ENCODE measurements around the gene TMC3.

- TF ChIP-seq FOXK2 (IDR thresholded peaks at IDR 0.05): no peak
- no peak for TF ChIP-seq THAP11 (CRISPR knock-in tag; IDR thresholded peaks at IDR 0.05)
- no peak for TF ChIP-seq MTA1 (CRISPR knock-in tag; IDR thresholded peaks at IDR 0.05; ENCODE audit: borderline replicate concordance)
- no peak for TF ChIP-seq USF2 (IDR thresholded peaks at IDR 0.05; ENCODE audit: low read depth, low read length)
- no peak for TF ChIP-seq USF2 (CRISPR knock-in tag; IDR thresholded peaks at IDR 0.05; ENCODE audit: borderline replicate concordance)
- no peak for TF ChIP-seq CTCF (CRISPR knock-in tag; IDR thresholded peaks at IDR 0.05)
- no peak for TF ChIP-seq RFX5 (IDR thresholded peaks at IDR 0.05; ENCODE audit: low read depth, low read length)
- TF ChIP-seq GABPA (IDR thresholded peaks at IDR 0.05; ENCODE audit: low read depth, low read length): no peak
- TF ChIP-seq GABPA (CRISPR knock-in tag; IDR thresholded peaks at IDR 0.05; ENCODE audit: low read depth): no peak
- TF ChIP-seq HCFC1 (IDR thresholded peaks at IDR 0.05; ENCODE audit: low read depth, low read length): no peak
- no peak for TF ChIP-seq ZNF225 (CRISPR knock-in tag; IDR thresholded peaks at IDR 0.05)
- TF ChIP-seq RAD21 (CRISPR knock-in tag; IDR thresholded peaks at IDR 0.05): no peak
- no peak for TF ChIP-seq FOXA1 (IDR thresholded peaks at IDR 0.05)
- no peak for TF ChIP-seq FOXA1 (CRISPR knock-in tag; IDR thresholded peaks at IDR 0.05)
- TF ChIP-seq ZNF18 (CRISPR knock-in tag; IDR thresholded peaks at IDR 0.05; ENCODE audit: insufficient replicate concordance): no peak
- TF ChIP-seq MYC (CRISPR knock-in tag; IDR thresholded peaks at IDR 0.05; ENCODE audit: borderline replicate concordance): no peak
Measured at GRCh38 chr15:81413851-81414250, 39.8 kb upstream of the TMC3 start.

All from HepG2 (cell line).